Measurements from ENCODE around the gene NFATC1. TPM values are rescaled to one million over a fixed set of nuclear protein-coding genes. Genes with fewer than 3 reads are reported as not detected.

The NFATC1 gene
- total RNA-seq: 64.1 TPM

- Histone ChIP-seq H3K36me3 (no peaks in the 10 kb centered on the region), H3K9me3 (no peaks in the 10 kb centered on the region), H3K27me3 (no peaks in the 10 kb centered on the region), H3K27ac (peak within 1 kb of the TSS; percentile 98 to 99), H3K4me1 (peaks cover 9 to 17% of the 10 kb centered on the region in 2 donors), H3K4me3 (peak within 1 kb of the TSS; percentile 77 to 92)
- peak in 1 of 2 donors; percentile 94 for DNase-seq (ENCODE audit: low spot score in 2 of 2)
- intact Hi-C loops (cut with DNase I): loop anchor here (1.0 to 10.0 kb wide), 5 partner anchors 283 to 709 kb away; partner anchors contain the start of genes ADNP2, ATP9B, CTDP1 and RBFA
- no peak for TF ChIP-seq CTCF (IDR thresholded peaks at IDR 0.05)
These were observed at the start of gene NFATC1 for GRCh38 chr18:79395761-79396404. TSS of gene NFATC1 (plus strand) at chr18:79395930. CDS start at chr18:79396225, 295 bp downstream.

GRCh38 chr18:79345981-79346380 is 49.7 kb upstream of the NFATC1 start:
- Histone ChIP-seq H3K27me3 (no peaks in the 10 kb centered on the region), H3K4me3 (no peak overlapping the region), H3K9me3 (no peaks in the 10 kb centered on the region), H3K27ac (no peak overlapping the region), H3K36me3 (peaks cover 56 to 62% of the 10 kb centered on the region in 2 donors), H3K4me1 (no peaks in the 10 kb centered on the region)
- no peak for TF ChIP-seq CTCF (IDR thresholded peaks at IDR 0.05)
- intact Hi-C loops (cut with DNase I): no loop called here
- no peak for DNase-seq (ENCODE audit: low spot score in 2 of 2)

GRCh38 chr18:79348066-79348465 is 47.7 kb upstream of the NFATC1 start:
- Histone ChIP-seq H3K27ac (no peak overlapping the region), H3K4me1 (no peaks in the 10 kb centered on the region), H3K4me3 (no peak overlapping the region), H3K36me3 (peaks cover 56 to 78% of the 10 kb centered on the region in 2 donors), H3K9me3 (no peaks in the 10 kb centered on the region), H3K27me3 (no peaks in the 10 kb centered on the region)
- no peak for DNase-seq (ENCODE audit: low spot score in 2 of 2)
- TF ChIP-seq CTCF (IDR thresholded peaks at IDR 0.05): no peak
- intact Hi-C loops (cut with DNase I): no loop called here

- intact Hi-C loops (cut with DNase I): no loop called here
- H3K9me3 ChIP-seq: no peaks in the 10 kb centered on the region
- H3K27me3 ChIP-seq: no peaks in the 10 kb centered on the region
- no peak overlapping the region for H3K27ac ChIP-seq
- H3K4me3 ChIP-seq: no peak overlapping the region
- DNase-seq (ENCODE audit: low spot score in 2 of 2): no peak
- H3K36me3 ChIP-seq: peaks cover 21 to 40% of the 10 kb centered on the region in 2 donors
- H3K4me1 ChIP-seq: no peaks in the 10 kb centered on the region
- no peak for TF ChIP-seq CTCF (IDR thresholded peaks at IDR 0.05)
These were observed 43.3 kb upstream of the NFATC1 start for GRCh38 chr18:79352432-79352831.

- no peaks in the 10 kb centered on the region for H3K27me3 ChIP-seq
- no peaks in the 10 kb centered on the region for H3K9me3 ChIP-seq
- intact Hi-C loops (cut with DNase I): no loop called here
- H3K27ac ChIP-seq: no peak overlapping the region
- DNase-seq (ENCODE audit: low spot score in 2 of 2): no peak
- H3K4me3 ChIP-seq: no peak overlapping the region
- no peaks in the 10 kb centered on the region for H3K4me1 ChIP-seq
- H3K36me3 ChIP-seq: peaks cover 15 to 36% of the 10 kb centered on the region in 2 donors
- TF ChIP-seq CTCF (IDR thresholded peaks at IDR 0.05): no peak
These were observed 42.5 kb upstream of the NFATC1 start for GRCh38 chr18:79353267-79353666.

Data from ascending aorta (tissue), 2 donors.